ENCODE results near the gene CBX6.

GRCh38 chr22:38911434-38911833 is 39.4 kb upstream of the CBX6 start:
- TF ChIP-seq POLR2A (IDR thresholded peaks at IDR 0.05), result no peak
- TF ChIP-seq, protein P1, sequence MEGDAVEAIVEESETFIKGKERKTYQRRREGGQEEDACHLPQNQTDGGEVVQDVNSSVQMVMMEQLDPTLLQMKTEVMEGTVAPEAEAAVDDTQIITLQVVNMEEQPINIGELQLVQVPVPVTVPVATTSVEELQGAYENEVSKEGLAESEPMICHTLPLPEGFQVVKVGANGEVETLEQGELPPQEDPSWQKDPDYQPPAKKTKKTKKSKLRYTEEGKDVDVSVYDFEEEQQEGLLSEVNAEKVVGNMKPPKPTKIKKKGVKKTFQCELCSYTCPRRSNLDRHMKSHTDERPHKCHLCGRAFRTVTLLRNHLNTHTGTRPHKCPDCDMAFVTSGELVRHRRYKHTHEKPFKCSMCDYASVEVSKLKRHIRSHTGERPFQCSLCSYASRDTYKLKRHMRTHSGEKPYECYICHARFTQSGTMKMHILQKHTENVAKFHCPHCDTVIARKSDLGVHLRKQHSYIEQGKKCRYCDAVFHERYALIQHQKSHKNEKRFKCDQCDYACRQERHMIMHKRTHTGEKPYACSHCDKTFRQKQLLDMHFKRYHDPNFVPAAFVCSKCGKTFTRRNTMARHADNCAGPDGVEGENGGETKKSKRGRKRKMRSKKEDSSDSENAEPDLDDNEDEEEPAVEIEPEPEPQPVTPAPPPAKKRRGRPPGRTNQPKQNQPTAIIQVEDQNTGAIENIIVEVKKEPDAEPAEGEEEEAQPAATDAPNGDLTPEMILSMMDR (IDR thresholded peaks at IDR 0.05), result no peak

All from adrenal gland (tissue), 5 donors.